Testis (tissue), 3 donors: ENCODE data around the gene DBP. TPM values are rescaled to one million over a fixed set of nuclear protein-coding genes. Genes with fewer than 3 reads are reported as not detected.
A peak's percentile ranks its signal among the peaks of the same experiment; 100 is the strongest.

ENCODE experiments used
- DNase-seq: peaks from one replicate; pipeline ENCODE4 v3.0.0-alpha.2; 2019
- H3K27ac ChIP-seq, 2 donors: fragments of 200-600 bp; sonication (generic); one replicate each; pipeline ENCODE4 v1.5.1; 2019
- H3K27me3 ChIP-seq: fragments of 200-600 bp; sonication (generic); one replicate; pipeline ENCODE4 v1.5.1; 2019
- H3K36me3 ChIP-seq: fragments of 200-600 bp; sonication (generic); one replicate; pipeline ENCODE4 v1.5.1; 2017; ENCODE audit warnings: low read depth; ENCODE audit errors: missing control alignments
- H3K4me1 ChIP-seq: fragments of 200-600 bp; sonication (generic); one replicate; pipeline ENCODE4 v1.5.1; 2019
- H3K4me3 ChIP-seq, 2 donors: fragments of 200-600 bp; sonication (generic); one replicate each; pipeline ENCODE4 v1.5.1; 2017 to 2019
- H3K9me3 ChIP-seq: fragments of 200-600 bp; sonication (generic); one replicate; pipeline ENCODE4 v1.5.1; 2017
- CTCF ChIP-seq, 3 experiments: fragments of 450-650 bp in 2 of 3; fragments of 200-600 bp in 1 of 3; sonication (generic) in 1 of 3; IDR thresholded peaks; one replicate each; pipeline ENCODE4 v1.5.1; 2016 to 2019; ENCODE audit warnings: antibody characterized with exemption in 3 of 3, mild to moderate bottlenecking in 2 of 3, moderate library complexity in 1 of 3
- POLR2A ChIP-seq: fragments of 450-650 bp; IDR thresholded peaks from one replicate; pipeline ENCODE4 v1.6.1; 2017; ENCODE audit warnings: antibody characterized with exemption, mild to moderate bottlenecking, moderate library complexity
- WGBS, 2 donors: methylation state at CpG; one replicate each; pipeline ENCODE4 v1.1.5; 2018; 5-methylcytosine and 5-hydroxymethylcytosine counted together
- intact Hi-C: fragments of 100-400 bp; cut with DNase I; formaldehyde crosslinking; loops from one replicate; pipeline ENCODE4 v1.15.1; 2023; ENCODE audit warnings: low total_unique reads
- polyA plus RNA-seq: library from polyadenylated mRNA; stranded (reverse); fragments of 350-450 nt; fragmentation: Illumina TruSeq; extraction: RNeasy Lipid Tissue Mini Kit (QIAGEN cat#74804); gene quantifications from one replicate; pipeline ENCODE4 v1.2.3, GENCODE V29; 2014; ENCODE audit warnings: low read depth, low replicate concordance; ENCODE audit not compliant: insufficient read depth
- total RNA-seq, 2 donors: library from RNA; depleted of rRNA; stranded (reverse); fragments of >200 nt; gene quantifications; one replicate each; pipeline ENCODE4 v1.2.3, GENCODE V29; 2016

DBP gene
- total and polyA plus RNA-seq, 3 donors from 2014 or later: 30.4 to 51.0 (median 48.9) TPM

- no peak for DNase-seq
- no peak overlapping the region for H3K27ac ChIP-seq
- intact Hi-C loops: loop anchor here (10.0 kb wide), 1 partner anchor 205 kb away; no protein-coding TSS in a partner anchor
- 47 to 59% methylated on average over 29 to 33 of the region's 33 CpGs for WGBS, 2 donors
- no peak for TF ChIP-seq CTCF (IDR thresholded peaks at IDR 0.05)
- no peak for TF ChIP-seq POLR2A
- H3K4me1 ChIP-seq: peaks cover 18% of the 10 kb centered on the region
- H3K36me3 ChIP-seq: no peaks in the 10 kb centered on the region
- no peaks in the 10 kb centered on the region for H3K9me3 ChIP-seq
- H3K4me3 ChIP-seq: no peak overlapping the region
- no peaks in the 10 kb centered on the region for H3K27me3 ChIP-seq
These were observed 2.5 kb upstream of the DBP start for GRCh38 chr19:48639483-48640375.

GRCh38 chr19:48638831-48639381, 1.7 kb upstream of the DBP start:
- H3K27me3 ChIP-seq: no peaks in the 10 kb centered on the region
- intact Hi-C loops: no loop called here
- no peaks in the 10 kb centered on the region for H3K9me3 ChIP-seq
- TF ChIP-seq POLR2A (no peak), CTCF (IDR thresholded peaks at IDR 0.05) (no peak)
- peak overlapping the region; percentile 98 to 99 for H3K27ac ChIP-seq
- WGBS, 2 donors: 60 to 65% methylated on average over 16 of the region's 16 CpGs
- no peak for DNase-seq
- H3K4me1 ChIP-seq: peaks cover 17% of the 10 kb centered on the region
- H3K4me3 ChIP-seq: peak overlapping the region in 1 of 2 donors; percentile 72
- no peaks in the 10 kb centered on the region for H3K36me3 ChIP-seq

- intact Hi-C loops: no loop called here
- Histone ChIP-seq H3K36me3 (no peaks in the 10 kb centered on the region), H3K4me3 (peak overlapping the region; percentile 72 to 82), H3K9me3 (no peaks in the 10 kb centered on the region), H3K27ac (peak overlapping the region; percentile 98 to 99), H3K27me3 (no peaks in the 10 kb centered on the region), H3K4me1 (peaks cover 24% of the 10 kb centered on the region)
- DNase-seq: peak; percentile 95
- TF ChIP-seq CTCF (IDR thresholded peaks at IDR 0.05) (peak in 1 of 3 experiments; percentile 11), POLR2A (peak; percentile 15)
- WGBS, 2 donors: 4 to 5% methylated on average over 28 to 29 of the region's 29 CpGs
These were observed 1.0 kb upstream of the DBP start for GRCh38 chr19:48637948-48638830.

GRCh38 chr19:48637449-48637947, 319 bp upstream of the DBP start:
- Histone ChIP-seq H3K4me3 (peak overlapping the region; percentile 72 to 82), H3K9me3 (no peaks in the 10 kb centered on the region), H3K4me1 (peaks cover 31% of the 10 kb centered on the region), H3K27ac (peak overlapping the region; percentile 98 to 99), H3K27me3 (no peaks in the 10 kb centered on the region), H3K36me3 (no peaks in the 10 kb centered on the region)
- peak; percentile 100 for DNase-seq
- TF ChIP-seq CTCF (IDR thresholded peaks at IDR 0.05) (peak in 1 of 3 experiments; percentile 12), POLR2A (no peak)
- 0% methylated on average over 12 to 38 of the region's 38 CpGs for WGBS, 2 donors
- intact Hi-C loops: no loop called here
